Measurements from ENCODE around the gene EEPD1.
A peak's percentile ranks its signal among the peaks of the same experiment; 100 is the strongest.

Gene EEPD1

DNA sequence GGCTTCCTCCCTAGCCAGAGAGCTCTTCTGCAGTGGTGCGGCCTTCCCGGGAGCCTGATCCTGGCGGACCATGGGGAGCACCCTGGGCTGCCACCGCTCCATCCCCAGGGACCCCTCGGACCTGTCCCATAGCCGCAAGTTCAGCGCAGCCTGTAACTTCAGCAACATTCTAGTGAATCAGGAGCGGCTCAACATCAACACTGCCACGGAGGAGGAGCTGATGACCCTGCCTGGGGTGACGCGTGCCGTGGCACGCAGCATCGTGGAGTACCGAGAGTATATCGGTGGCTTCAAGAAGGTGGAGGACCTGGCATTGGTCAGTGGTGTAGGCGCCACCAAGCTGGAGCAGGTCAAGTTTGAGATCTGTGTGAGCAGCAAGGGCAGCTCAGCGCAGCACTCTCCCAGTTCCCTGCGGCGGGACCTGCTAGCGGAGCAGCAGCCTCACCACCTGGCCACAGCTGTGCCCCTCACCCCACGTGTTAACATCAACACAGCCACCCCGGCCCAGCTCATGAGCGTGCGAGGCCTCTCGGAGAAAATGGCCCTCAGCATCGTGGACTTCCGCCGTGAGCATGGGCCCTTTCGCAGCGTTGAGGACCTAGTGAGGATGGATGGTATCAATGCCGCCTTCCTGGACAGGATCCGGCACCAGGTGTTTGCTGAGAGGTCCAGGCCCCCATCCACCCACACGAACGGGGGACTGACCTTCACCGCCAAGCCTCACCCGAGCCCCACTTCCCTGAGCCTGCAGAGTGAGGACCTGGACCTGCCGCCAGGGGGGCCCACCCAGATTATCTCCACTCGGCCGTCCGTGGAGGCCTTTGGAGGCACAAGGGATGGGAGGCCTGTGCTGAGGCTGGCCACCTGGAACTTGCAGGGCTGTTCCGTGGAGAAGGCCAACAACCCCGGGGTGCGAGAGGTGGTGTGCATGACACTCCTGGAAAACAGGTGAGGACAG, 1.5 kb downstream of the EEPD1 start:
- no peaks in the 10 kb centered on the region for H3K79me2 ChIP-seq (ENCODE audit: low read length)
- no peaks in the 10 kb centered on the region for H4K20me1 ChIP-seq (ENCODE audit: insufficient read depth, low read length)
- no peak overlapping the region for H2AFZ ChIP-seq (ENCODE audit: low read depth, low read length)
- no peaks in the 10 kb centered on the region for H3K9me3 ChIP-seq (ENCODE audit: insufficient read depth, low read length)
- H3K36me3 ChIP-seq (replicated peaks; ENCODE audit: low read depth, low read length) = no peaks in the 10 kb centered on the region
- H3K9ac ChIP-seq (ENCODE audit: low read length) = no peak overlapping the region
- H3K4me1 ChIP-seq (ENCODE audit: low read length) = peaks cover 4% of the 10 kb centered on the region; the same call in 1 of the 2 replicates
- peak overlapping the region; percentile 84 for H3K4me3 ChIP-seq (ENCODE audit: low read length)
- H3K4me2 ChIP-seq (ENCODE audit: low read length) = peak overlapping the region; percentile 98; the same call in 1 of the 2 replicates
- no peaks in the 10 kb centered on the region for H3K27me3 ChIP-seq (ENCODE audit: low read depth, low read length)
- H3K27ac ChIP-seq (ENCODE audit: low read length) = no peak overlapping the region
- TF ChIP-seq, protein P1, sequence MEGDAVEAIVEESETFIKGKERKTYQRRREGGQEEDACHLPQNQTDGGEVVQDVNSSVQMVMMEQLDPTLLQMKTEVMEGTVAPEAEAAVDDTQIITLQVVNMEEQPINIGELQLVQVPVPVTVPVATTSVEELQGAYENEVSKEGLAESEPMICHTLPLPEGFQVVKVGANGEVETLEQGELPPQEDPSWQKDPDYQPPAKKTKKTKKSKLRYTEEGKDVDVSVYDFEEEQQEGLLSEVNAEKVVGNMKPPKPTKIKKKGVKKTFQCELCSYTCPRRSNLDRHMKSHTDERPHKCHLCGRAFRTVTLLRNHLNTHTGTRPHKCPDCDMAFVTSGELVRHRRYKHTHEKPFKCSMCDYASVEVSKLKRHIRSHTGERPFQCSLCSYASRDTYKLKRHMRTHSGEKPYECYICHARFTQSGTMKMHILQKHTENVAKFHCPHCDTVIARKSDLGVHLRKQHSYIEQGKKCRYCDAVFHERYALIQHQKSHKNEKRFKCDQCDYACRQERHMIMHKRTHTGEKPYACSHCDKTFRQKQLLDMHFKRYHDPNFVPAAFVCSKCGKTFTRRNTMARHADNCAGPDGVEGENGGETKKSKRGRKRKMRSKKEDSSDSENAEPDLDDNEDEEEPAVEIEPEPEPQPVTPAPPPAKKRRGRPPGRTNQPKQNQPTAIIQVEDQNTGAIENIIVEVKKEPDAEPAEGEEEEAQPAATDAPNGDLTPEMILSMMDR (IDR thresholded peaks at IDR 0.05; ENCODE audit: low read depth, low read length) = no peak
- no peak for TF ChIP-seq EZH2phosphoT487 (IDR thresholded peaks at IDR 0.05; ENCODE audit: low read depth)

DNA sequence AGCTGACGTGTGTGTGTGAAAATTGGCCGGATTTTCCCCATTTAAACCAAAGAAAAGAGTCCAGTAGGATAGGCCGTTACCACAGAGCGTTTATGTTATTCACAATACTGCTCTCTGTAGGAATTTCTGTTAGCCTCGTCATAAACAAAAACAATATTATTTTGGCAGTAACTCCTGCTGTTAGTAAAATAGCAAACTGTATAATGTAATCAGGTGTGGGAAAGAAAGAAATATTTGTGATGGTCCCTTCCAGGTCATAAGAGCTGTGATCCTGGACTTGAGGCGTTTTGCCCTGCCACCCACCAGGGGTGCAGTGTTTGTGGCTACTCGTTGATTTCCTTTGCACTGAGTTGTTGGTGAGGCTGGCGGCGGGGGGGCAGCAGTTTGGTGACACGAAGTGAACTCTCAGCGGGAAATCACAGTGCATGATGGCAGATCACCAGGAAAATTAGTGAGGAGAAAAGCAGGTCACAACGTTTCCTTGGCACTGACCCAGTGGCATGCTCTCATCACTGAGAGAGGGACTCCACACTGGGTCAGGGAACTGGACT, 2.8 kb downstream of the EEPD1 start:
- Histone ChIP-seq H3K4me1 (ENCODE audit: low read length) (peaks cover 4% of the 10 kb centered on the region; the same call in 1 of the 2 replicates), H4K20me1 (ENCODE audit: insufficient read depth, low read length) (no peaks in the 10 kb centered on the region), H2AFZ (ENCODE audit: low read depth, low read length) (no peak overlapping the region), H3K4me3 (ENCODE audit: low read length) (no peak overlapping the region), H3K9ac (ENCODE audit: low read length) (no peak overlapping the region), H3K27me3 (ENCODE audit: low read depth, low read length) (no peaks in the 10 kb centered on the region), H3K9me3 (ENCODE audit: insufficient read depth, low read length) (no peaks in the 10 kb centered on the region), H3K36me3 (replicated peaks; ENCODE audit: low read depth, low read length) (no peaks in the 10 kb centered on the region), H3K27ac (ENCODE audit: low read length) (no peak overlapping the region), H3K79me2 (ENCODE audit: low read length) (no peaks in the 10 kb centered on the region), H3K4me2 (ENCODE audit: low read length) (no peak overlapping the region)
- TF ChIP-seq EZH2phosphoT487 (IDR thresholded peaks at IDR 0.05; ENCODE audit: low read depth) = no peak
- TF ChIP-seq, protein P1 (IDR thresholded peaks at IDR 0.05; ENCODE audit: low read depth, low read length) = no peak

DNA sequence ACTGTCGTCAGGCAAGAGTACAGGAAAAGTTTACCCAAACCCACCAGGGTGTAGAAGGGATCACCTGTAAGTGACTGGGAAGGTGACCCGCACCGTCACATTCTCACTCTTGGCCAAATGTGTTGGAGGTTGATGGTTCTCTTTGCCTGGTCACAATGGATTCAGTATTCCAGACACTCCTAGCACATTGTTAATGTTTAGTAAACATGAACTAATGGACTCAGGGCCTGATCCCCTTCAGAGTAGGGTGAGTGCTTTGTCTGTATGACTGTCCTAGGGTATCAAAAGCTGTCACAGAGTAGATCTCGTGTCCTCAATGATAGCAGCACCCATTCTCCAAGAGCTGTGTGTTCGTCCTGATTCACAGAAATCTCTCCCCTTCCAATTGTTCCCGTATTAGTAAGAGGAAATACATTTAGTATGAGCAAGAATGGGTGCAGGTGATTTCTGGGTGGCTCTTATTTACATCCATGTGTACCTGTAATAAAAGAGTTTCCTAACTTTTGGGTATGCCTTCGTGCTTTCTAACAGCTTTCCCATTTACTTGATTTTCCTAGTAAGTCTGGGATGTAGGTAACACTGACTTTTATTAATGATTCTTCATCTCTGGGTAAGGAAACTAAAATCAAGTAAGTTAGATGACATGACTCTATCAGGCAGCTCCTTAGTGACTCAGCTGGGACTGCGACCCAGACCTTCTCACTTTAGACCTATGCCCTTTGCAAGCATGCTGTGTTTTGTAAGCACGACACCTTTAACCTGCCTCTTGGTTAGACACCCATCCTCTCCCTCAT, 4.7 kb downstream of the EEPD1 start:
- no peaks in the 10 kb centered on the region for H3K36me3 ChIP-seq (replicated peaks; ENCODE audit: low read depth, low read length)
- H3K27ac ChIP-seq (ENCODE audit: low read length) = no peak overlapping the region
- H3K79me2 ChIP-seq (ENCODE audit: low read length) = no peaks in the 10 kb centered on the region
- H3K4me1 ChIP-seq (ENCODE audit: low read length) = peaks cover 4% of the 10 kb centered on the region; the same call in 1 of the 2 replicates
- no peak overlapping the region for H3K4me3 ChIP-seq (ENCODE audit: low read length)
- H4K20me1 ChIP-seq (ENCODE audit: insufficient read depth, low read length) = no peaks in the 10 kb centered on the region
- no peak overlapping the region for H3K4me2 ChIP-seq (ENCODE audit: low read length)
- H3K9me3 ChIP-seq (ENCODE audit: insufficient read depth, low read length) = no peaks in the 10 kb centered on the region
- H2AFZ ChIP-seq (ENCODE audit: low read depth, low read length) = no peak overlapping the region
- no peak overlapping the region for H3K9ac ChIP-seq (ENCODE audit: low read length)
- TF ChIP-seq, protein P1 (IDR thresholded peaks at IDR 0.05; ENCODE audit: low read depth, low read length) = no peak
- no peak for TF ChIP-seq EZH2phosphoT487 (IDR thresholded peaks at IDR 0.05; ENCODE audit: low read depth)
- H3K27me3 ChIP-seq (ENCODE audit: low read depth, low read length) = no peaks in the 10 kb centered on the region

DNA sequence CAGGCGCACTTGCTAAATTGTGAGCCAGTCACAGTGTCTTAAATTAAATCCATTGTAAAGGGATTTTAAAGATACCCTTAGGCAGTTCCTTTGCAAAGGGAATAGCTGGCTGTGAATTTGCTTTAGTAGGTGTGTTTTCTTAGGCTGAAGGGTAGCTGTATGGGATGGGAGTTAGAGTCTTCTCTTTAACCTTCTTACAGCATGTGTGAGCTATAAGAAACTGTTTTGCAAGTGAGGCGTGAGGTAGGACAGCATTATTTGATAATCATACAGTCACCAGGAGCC, 5.2 kb downstream of the EEPD1 start:
- Histone ChIP-seq H3K27me3 (ENCODE audit: low read depth, low read length) (no peaks in the 10 kb centered on the region), H3K4me1 (ENCODE audit: low read length) (peaks cover 4% of the 10 kb centered on the region; the same call in 1 of the 2 replicates), H3K9me3 (ENCODE audit: insufficient read depth, low read length) (no peaks in the 10 kb centered on the region), H3K79me2 (ENCODE audit: low read length) (no peaks in the 10 kb centered on the region), H3K4me3 (ENCODE audit: low read length) (no peak overlapping the region), H3K27ac (ENCODE audit: low read length) (no peak overlapping the region), H3K4me2 (ENCODE audit: low read length) (no peak overlapping the region), H2AFZ (ENCODE audit: low read depth, low read length) (no peak overlapping the region), H3K9ac (ENCODE audit: low read length) (no peak overlapping the region), H4K20me1 (ENCODE audit: insufficient read depth, low read length) (no peaks in the 10 kb centered on the region), H3K36me3 (replicated peaks; ENCODE audit: low read depth, low read length) (no peaks in the 10 kb centered on the region)
- TF ChIP-seq EZH2phosphoT487 (IDR thresholded peaks at IDR 0.05; ENCODE audit: low read depth) = no peak
- TF ChIP-seq, protein P1 (IDR thresholded peaks at IDR 0.05; ENCODE audit: low read depth, low read length) = no peak

Measured in OCI-LY3 (cell line).